NK-92 treated with Interleukin-12 subunit alpha and Interleukin-12 subunit beta, amount 100 ng/mL, for 24 hours (cell line): Measurements from ENCODE around the gene ACP2.

Experiments used
- DNase-seq: peaks from one replicate; lab custom pipeline; 2025; lab: John Stamatoyannopoulos, UW

The ACP2 gene

DNA sequence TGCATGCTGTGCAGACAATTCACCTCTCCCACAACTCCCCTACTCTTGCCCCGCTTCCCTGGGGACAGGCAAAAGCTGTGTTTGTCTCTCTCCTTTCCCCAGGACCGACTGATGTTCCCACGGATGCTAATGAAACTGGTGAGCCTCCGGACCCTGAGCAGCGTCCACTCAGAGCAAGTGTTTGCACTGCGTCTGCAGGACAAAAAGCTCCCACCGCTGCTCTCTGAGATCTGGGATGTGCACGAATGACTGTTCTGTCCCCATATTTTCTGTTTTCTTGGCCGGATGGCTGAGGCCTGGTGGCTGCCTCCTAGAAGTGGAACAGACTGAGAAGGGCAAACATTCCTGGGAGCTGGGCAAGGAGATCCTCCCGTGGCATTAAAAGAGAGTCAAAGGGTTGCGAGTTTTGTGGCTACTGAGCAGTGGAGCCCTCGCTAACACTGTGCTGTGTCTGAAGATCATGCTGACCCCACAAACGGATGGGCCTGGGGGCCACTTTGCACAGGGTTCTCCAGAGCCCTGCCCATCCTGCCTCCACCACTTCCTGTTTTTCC is 19.9 kb upstream of the ACP2 start:
- DNase-seq: no peak

DNA sequence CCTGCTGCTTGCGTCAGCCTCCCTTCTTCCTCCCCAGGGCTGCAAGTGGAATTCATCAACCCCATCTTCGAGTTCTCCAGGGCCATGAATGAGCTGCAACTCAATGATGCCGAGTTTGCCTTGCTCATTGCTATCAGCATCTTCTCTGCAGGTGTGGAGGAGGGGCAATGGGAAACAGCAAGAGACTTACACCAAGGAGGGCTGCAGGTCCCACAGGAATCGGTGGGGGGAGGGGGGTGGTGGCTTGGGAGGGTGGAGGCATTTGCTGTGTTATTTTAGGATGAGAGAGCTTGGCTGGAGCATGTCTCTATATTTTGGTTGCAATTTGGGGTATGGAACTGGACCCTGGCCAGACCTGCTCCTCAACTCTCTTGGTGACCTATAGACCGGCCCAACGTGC is 19.3 kb upstream of the ACP2 start:
- no peak for DNase-seq

DNA sequence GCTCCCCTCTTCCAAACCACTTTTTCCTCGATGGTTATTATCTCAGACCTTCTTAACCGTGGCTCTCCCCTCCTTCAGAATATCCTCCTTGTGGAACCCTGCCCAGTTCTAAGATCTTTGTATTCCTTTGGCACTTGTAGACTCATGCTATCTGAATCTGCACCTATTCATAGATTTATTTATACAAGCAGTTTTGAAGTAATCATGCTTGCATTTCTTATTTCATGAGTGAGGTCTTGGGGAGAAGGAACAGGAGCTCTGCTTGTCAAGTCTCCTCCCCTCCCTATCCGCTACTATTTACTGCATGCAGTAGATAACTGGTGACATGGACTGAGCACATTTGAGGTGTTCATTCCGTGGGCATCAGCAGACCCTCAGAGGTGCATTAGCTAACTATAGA is 15.9 kb upstream of the ACP2 start:
- no peak for DNase-seq

DNA sequence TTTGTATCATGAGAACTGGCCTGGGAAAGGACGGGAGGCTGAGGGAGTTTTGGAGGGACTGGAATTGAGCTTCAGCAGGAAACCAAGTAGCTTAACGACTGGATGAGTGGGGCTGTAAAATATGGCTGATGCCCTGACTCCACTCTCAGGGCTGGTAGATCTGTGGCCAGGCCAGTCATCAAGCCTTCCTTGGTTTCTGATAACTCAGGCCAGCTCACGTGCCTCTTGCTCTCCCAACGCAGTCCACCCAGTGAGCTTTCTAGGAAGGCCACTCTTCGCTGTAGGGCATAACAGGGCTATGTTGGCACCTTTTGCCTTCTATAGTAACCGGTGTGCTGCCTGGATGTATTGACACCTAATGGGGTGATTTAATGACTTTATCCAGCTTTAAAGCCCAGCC is 15.5 kb upstream of the ACP2 start:
- DNase-seq: no peak

DNA sequence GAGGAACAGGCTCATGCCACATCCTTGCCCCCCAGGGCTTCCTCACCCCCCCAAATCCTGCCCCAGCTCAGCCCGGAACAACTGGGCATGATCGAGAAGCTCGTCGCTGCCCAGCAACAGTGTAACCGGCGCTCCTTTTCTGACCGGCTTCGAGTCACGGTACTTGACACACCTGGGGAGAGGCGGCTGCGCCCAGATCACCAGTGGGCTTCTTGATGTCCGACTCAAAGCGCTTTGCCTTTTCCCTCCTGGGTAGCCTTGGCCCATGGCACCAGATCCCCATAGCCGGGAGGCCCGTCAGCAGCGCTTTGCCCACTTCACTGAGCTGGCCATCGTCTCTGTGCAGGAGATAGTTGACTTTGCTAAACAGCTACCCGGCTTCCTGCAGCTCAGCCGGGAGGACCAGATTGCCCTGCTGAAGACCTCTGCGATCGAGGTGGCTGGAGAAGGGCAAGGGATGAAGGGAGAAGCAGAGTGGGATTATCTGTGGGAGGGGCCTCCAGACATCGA is 12.7 kb upstream of the ACP2 start:
- DNase-seq: no peak

DNA sequence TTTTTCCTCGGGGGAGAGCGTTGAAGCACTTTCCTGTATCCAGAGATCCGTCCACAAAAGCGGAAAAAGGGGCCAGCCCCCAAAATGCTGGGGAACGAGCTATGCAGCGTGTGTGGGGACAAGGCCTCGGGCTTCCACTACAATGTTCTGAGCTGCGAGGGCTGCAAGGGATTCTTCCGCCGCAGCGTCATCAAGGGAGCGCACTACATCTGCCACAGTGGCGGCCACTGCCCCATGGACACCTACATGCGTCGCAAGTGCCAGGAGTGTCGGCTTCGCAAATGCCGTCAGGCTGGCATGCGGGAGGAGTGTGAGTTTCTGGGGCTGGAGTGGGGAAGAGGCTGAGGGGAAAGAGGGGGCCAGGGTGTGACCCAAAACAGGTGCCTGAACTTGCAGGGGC is 11.8 kb upstream of the ACP2 start:
- DNase-seq: no peak

DNA sequence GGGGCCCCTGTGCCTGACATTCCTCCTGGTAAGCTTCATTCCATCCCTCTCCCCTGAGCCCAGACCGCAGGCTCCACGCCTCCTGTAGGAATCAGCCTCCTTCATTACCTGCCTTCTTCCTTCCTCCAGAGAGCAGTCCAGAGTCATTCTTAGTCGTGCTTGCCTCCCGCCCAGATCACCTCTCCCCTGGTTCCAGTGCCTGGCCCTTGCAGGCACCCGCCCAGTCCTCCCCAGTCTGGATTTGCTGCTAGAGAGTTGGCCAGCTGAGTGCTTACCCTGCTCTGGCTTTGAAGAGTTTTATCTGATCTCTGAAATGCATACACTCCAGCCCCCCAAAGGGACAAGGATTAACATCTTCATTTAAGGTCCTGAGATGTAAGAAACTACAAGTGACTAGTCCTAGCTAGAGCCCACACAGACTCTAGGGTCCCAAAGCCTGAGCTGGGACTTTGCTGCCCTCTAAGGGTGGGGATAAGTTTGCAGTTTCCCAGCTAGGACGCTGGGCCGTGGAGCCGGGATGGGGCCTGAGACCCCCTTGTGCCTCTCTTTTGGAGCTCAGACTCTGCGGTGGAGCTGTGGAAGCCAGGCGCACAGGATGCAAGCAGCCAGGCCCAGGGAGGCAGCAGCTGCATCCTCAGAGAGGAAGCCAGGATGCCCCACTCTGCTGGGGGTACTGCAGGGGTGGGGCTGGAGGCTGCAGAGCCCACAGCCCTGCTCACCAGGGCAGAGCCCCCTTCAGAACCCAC is 10.8 kb upstream of the ACP2 start:
- DNase-seq: no peak

DNA sequence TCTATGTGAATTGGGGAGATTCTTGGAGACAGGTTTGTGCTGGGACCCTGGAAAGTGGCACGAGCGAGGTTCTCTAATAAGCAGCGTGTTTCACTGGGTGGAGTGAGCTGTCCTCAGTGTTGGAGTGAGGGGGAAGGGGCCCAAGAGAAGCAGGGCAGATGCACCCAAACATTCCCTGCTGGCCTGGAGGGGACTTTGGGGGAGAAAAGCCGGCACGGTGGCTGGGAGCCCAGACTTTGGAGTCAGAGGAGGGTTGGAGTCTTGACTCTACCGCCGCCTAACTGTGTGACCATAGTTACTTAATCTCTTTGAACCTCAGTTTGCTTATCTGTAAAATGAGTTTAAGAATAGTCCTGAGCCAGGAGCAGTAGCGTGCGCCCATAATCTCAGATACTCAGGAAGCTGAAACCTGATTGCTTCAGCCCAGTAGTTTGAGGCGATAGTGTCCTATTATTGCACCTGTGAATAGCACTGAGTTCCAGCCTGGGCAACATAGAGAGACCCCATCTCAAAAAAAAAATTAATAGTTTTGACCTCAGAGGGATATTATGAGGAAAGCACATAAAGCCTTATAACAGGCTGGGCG is 9.8 kb upstream of the ACP2 start:
- no peak for DNase-seq

DNA sequence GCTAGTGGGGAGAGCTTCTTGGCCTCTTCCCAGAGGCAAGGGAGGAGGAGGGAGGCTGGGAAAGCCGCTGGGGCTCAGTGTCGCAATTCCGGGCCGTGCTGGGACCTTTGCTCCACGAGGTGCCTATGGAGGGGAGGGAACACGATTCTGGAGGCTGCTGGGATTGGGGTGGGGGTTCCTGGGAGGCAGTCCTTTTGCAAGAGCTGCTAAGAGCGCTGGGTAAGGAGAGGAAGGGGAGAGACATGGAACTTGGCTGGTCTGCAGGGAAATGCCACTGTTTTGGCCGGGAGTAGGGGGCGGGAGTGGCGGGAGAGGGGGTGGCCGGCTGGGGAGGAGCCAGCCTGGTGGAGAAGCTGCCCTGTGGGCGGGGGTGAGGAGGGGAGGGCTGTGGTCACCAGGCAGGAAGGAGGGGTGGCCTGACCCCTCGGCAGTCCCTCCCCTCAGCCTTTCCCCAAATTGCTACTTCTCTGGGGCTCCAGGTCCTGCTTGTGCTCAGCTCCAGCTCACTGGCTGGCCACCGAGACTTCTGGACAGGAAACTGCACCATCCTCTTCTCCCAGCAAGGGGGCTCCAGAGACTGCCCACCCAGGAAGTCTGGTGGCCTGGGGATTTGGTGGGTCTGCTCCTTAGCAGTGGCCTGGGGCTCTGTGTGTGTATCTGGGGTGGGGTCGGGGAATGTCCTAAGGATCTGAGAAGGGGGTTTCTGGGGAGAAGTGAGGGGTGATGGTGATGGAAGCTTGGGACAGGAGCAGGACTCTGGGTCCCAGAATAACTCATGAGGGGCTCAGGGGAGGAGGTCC is 9.1 kb upstream of the ACP2 start, which contains the start of gene NR1H3:
Gene NR1H3 (plus strand): TSS at position 480 of the 800 bp plus-strand sequence. CDS start 1,221 bp downstream, outside the sequence.
- DNase-seq: no peak

DNA sequence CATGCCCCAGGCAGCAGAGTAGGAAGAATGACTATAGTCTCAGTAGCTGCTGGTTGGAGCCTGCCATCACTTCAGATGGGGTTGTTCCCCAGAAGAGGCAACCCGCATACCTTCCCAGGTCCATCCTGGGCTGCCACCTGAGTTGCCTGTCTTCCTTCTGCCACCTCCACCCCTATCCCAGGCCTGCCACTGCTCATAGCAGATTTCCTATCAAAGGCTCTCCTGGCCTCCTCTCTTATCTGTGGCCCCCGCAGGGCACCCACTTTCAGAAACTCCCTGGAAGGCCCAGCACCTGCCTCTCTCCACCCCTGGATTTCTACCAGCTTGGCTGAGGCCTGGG is 8.5 kb upstream of the ACP2 start:
- no peak for DNase-seq

DNA sequence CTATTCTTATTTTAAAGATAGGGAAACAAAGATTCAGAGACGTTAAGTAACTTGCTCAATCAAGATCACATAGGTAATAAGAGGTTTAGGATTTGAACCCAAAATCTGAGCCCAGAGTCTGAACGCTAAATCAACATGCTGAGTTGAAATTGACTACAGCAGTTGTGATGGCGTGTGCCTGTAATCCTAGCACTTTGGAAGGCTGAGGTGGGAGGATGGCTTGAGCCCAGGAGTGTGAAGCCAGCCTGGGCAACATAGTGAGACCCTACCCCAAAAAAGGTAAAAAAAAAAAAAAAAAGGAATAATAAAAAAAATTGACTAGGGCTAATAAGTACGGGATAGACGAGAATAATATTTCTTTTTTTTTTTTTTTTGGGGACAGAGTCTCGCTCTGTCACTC is 7.8 kb upstream of the ACP2 start:
- no peak for DNase-seq

DNA sequence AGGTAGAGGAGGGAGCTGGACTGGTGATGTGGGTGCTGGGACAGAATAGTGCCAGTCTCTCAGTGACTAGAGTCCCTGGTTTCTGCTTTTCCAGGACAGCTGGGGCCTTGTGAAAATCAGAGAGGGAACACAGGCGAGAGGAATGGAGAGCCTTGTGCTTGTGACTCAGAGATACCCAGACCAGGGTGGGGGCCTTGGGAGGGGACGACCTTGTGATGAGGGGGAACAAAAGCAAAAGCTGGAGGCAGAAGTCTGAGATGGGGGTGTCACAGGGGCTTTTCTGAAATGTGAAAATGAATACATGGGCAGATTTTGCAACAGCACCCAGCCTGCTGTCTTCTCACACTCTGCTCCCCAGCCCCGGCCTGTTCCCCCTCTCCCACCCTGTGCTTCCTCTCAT is 5.8 kb upstream of the ACP2 start:
- DNase-seq: no peak

DNA sequence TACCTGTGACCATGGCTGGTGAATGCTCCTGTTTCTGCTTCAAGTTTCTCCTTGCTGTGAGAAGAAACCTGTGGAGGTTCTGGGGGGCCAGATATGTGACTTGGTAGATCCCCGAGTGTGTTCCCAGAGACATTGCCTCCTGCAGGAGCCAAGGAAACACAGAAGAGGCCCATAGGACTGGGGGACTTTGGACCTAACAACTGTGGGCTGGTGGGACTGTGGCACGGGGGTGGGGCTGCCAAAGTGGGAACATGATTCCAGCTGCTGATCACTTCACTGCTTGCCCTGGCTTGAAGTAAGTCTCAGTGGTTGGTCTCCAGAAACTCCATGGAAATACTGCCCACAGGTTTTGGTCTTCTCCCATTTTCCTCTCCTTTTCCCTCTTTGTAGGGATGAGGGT is 5.0 kb upstream of the ACP2 start:
- no peak for DNase-seq

DNA sequence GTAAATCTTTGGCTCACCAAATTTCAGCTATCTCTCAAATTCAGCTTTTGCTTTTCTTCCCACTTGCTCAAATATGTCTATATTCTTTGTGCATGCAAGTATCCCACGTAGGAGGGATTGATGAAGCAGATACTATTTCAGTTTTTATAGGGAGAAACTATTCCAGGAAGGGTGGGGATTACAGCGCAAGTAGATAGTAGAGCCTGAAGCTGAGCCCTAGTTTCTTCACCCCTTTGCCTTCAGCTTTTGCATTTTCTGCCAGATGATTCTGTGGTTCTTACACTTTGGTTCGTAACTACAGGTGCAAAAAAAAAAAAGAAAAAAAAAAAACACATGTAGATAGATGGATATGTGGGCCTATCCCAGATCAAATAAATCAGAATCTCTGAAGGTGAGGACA is 3.1 kb upstream of the ACP2 start:
- no peak for DNase-seq

DNA sequence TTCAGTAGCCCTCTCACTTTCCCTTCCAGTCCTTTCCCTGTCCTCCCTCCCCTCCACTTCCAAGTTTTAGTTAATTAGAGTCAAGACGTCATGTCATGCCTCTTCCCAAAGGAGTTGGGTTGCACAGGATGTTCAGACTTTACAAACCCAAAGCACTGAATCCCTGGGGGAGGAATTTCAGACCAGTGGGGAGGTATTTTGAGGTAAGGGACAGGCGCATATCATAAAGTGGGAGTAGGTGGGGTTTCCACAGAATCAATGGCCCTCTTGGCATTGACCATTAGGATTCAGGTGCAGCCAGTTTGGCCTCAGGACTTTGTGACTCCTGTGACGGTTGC is 733 bp upstream of the ACP2 start:
- DNase-seq: no peak

DNA sequence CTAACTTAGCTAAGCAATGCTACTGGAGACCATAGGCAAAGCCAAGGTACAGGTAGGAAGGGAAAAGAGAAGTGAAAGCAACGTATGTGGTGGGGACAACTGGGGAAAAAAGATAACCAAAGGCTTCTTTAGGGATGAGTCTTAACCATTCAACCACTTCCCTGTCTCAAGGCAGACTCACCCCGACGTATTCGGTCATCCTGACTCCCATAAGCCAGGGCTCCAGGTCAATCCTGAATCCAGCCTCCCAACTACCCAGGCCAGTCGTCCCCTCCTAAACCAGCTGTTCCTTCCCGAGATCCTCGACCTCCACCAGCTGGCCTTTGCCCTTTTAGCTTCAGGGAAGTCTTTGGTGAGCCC is 330 bp downstream of the ACP2 start:
- DNase-seq: no peak

DNA sequence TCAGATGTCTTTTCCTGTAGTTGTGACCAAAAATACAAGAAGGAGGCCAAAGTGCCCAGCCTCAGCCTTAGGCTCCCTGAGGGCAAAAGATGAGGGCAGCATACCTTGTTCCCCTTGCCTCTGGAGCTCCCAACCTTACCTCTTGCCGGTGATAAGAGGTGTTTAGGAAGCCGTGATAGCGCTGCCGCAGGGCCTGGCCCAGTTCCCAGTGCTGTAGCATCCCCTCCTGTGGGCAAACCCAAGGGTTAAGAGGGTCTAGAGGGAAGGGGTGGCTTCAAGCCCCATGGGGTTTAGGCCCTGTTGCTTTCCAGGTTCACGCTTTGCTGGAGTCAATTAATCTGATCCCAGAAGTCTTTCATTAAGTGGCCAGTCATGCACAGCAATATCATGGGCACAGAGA is 1.1 kb downstream of the ACP2 start:
- no peak for DNase-seq

DNA sequence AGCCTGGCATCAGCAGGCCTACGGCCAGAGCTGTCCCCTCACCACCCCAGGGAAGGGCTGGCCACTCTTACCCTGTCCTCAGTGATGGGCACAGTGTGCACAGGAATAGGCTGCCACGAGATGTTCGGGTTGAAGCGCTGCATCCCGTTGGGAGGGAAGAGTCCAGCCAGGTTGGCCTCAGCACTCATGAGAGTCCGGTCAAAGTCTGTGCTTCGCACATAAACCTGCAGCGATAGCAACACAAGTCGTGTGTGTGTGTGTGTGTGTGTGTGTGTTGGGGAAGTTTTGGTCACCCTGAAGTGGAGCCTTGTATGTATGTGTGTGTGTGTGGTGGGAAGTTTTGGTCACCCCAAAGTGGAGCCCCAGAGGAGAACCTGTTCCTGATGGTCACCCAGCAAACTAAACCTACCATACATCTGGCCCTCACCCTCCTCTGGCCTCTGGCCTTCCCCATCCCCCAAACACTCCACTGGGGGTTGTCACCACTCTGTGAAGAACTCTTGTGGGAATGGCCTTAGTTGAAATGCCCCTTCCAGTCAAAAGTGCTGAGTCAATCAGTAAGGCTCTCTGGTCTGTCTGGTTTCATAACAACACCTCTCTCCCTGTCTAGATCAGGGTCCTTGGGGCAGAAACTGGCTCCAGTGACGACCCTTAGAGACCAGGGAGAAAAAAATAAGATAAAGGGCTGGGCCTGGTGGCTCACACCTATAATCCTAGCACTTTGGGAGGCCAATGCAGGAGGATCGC is 2.8 kb downstream of the ACP2 start:
- no peak for DNase-seq

DNA sequence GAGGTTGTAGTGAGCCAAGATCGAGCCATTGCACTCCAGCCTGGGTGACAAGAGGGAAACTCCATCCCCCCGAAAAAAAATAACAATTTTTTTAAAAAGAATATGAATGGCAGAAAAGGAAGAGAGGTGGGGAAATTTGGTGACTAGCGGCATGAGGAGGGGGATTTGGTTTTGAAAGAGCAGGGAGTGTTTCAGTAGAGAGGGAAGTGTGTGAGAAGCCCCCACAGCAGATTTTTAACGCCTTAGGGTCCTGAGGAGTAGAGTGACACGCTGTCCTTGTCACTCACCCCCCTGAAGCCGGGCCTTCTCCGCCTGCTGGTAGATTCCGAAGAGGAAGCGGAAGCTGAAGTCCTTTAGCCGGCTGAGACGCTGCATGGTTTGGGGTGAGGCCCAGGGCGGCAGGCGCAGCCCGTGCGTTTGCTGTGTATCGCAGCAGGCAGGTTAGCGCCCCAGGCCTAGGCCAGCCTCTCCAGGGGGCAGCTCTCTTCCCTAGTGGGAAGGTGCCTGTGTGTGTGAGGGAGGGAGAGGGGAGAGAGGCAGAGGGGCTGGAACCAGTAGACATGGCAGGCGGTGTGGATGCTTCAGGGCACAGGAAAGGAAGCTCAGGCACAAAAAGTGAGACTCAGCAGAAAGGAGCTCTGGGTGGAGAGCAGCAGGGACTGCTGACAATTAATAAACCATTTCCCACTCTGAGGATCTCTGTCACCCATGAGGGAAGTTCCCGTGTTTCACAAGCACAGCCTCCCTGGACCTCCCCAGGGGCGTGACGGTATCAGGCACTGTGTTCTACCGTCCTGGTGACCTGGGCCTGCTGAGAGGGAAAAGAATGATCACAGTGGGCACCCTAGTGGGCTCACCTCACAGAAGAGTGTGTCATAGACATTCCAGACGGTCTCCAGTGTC is 3.9 kb downstream of the ACP2 start:
- no peak for DNase-seq

DNA sequence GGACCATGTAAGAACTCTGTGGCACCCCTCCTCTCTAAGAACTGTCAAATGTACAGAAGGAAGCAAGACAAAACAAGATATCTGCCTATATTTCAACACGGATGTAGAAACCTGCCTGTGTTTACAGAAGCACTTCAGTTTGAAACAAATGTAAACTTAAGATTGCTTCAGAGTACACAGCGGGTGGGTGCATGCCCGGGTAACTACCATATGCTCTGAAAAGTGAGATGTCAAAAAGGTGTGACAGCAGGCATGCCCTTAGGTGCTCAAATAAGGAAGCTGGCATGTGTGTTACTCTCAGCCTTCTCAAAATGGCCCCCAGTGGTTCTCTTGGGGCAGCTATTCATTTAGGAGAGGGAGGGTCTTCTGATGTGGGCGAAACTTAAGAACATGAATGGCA is 5.2 kb downstream of the ACP2 start:
- DNase-seq: no peak

DNA sequence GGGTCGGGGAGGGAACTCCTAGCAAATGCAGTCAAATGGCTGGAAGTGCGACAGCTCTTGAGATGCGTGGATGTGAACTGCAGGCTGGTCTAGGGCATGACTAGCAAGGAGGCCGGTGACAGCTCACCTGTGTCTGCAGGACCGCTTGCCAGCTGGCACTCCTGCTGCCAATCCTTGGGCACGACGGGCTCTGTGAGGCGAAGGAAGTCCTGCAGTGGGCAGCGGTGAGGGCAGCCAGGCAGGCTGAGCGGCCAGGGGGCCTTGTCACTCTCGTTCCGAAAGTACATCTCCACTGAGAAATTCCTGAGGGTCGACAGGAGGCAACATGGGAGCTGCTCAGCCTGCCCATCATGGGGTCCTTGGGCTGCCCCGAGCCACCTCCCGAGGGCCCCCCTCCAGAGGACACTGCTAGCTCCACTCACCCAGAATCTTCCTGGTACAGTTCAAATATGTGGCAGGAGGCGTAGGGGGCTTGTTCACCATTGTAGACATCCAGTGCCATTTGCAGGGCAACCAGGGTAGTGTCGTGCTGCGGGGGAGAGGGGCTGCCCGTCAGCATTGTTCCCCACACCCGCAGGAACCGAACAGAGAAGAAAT is 5.9 kb downstream of the ACP2 start:
- no peak for DNase-seq
